PFSK-1 (cell line): ENCODE results near the gene LTA4H.

Experiments used
- POLR2AphosphoS5 ChIP-seq: IDR thresholded peaks from 2 replicates; pipeline ENCODE4 v1.6.1; 2012; ENCODE audit warnings: low read depth, mild to moderate bottlenecking, control low read depth, low read length, moderate library complexity
- REST ChIP-seq, 2 experiments: IDR thresholded peaks; 2 replicates each; pipeline versions ENCODE4 v1.6.1 to v1.8.0; 2011 to 2012; ENCODE audit warnings: low read depth in 2 of 2, low read length in 2 of 2, control low read depth in 1 of 2, inconsistent platforms in 1 of 2, mild to moderate bottlenecking in 1 of 2, moderate library complexity in 1 of 2; ENCODE audit not compliant: insufficient read depth in 1 of 2
- SIN3A ChIP-seq: IDR thresholded peaks from 2 replicates; pipeline ENCODE4 v1.6.1; 2012; ENCODE audit warnings: mild to moderate bottlenecking, low read length, moderate library complexity, borderline replicate concordance; ENCODE audit not compliant: insufficient read depth
- TAF1 ChIP-seq: IDR thresholded peaks from 2 replicates; pipeline ENCODE4 v1.6.1; 2012; ENCODE audit warnings: low read length, control low read depth, borderline replicate concordance; ENCODE audit not compliant: insufficient read depth

GRCh38 chr12:96078231-96079135, 43.1 kb upstream of the LTA4H start:
- TF ChIP-seq SIN3A (no peak), REST (IDR thresholded peaks at IDR 0.05; ENCODE audit: insufficient read depth in 1 of 2, low read depth in 2 of 2, low read length in 2 of 2) (peak; percentile 86 to 89), POLR2AphosphoS5 (no peak), TAF1 (no peak)
